MM.1S (cell line): Measurements from ENCODE around the gene FGF12.

ENCODE experiments used
- DNase-seq: peaks from one replicate; pipeline ENCODE4 v3.0.0-alpha.2; 2015
- H2AFZ ChIP-seq: fragments of 300-600 bp; sonication (generic); 2 replicates; pipeline ENCODE4 v1.6.0; 2016; ENCODE audit warnings: antibody characterized with exemption, low read length
- H3F3A ChIP-seq: fragments of 300-600 bp; sonication (generic); 2 replicates; pipeline ENCODE4 v1.6.1; 2016; ENCODE audit warnings: mild to moderate bottlenecking, antibody characterized with exemption, low read length, moderate library complexity, mixed read lengths; ENCODE audit not compliant: insufficient read depth
- H3K27ac ChIP-seq: fragments of 300-600 bp; sonication (generic); 2 replicates; pipeline ENCODE4 v1.5.1; 2016; ENCODE audit warnings: mild to moderate bottlenecking, low read length
- H3K27me3 ChIP-seq: fragments of 300-600 bp; sonication (generic); replicated peaks from 2 replicates; pipeline ENCODE4 v1.6.0; 2016; ENCODE audit warnings: low read length; ENCODE audit not compliant: insufficient read depth
- H3K36me3 ChIP-seq: fragments of 300-600 bp; sonication (generic); replicated peaks from 2 replicates; pipeline ENCODE4 v1.6.1; 2016; ENCODE audit warnings: mild to moderate bottlenecking, low read length, mixed read lengths; ENCODE audit not compliant: insufficient read depth
- H3K4me1 ChIP-seq: fragments of 300-600 bp; sonication (generic); 2 replicates; pipeline ENCODE4 v1.6.1; 2016; ENCODE audit warnings: low read length, mixed read lengths
- H3K4me2 ChIP-seq: fragments of 300-600 bp; sonication (generic); 2 replicates; pipeline ENCODE4 v1.6.0; 2016; ENCODE audit warnings: low read depth, low read length
- H3K4me3 ChIP-seq: fragments of 300-600 bp; sonication (generic); 2 replicates; pipeline ENCODE4 v1.5.1; 2016; ENCODE audit warnings: low read length, mixed read lengths
- H3K79me2 ChIP-seq: fragments of 300-600 bp; sonication (generic); 2 replicates; pipeline ENCODE4 v1.6.1; 2016; ENCODE audit warnings: mixed run types, low read length, mixed read lengths
- H3K9ac ChIP-seq: fragments of 300-600 bp; sonication (generic); 2 replicates; pipeline ENCODE4 v1.6.1; 2016; ENCODE audit warnings: low read length, mixed read lengths
- H3K9me2 ChIP-seq: fragments of 300-600 bp; sonication (generic); replicated peaks from 2 replicates; pipeline ENCODE4 v1.6.1; 2016; ENCODE audit warnings: mild to moderate bottlenecking, low read length, mixed read lengths; ENCODE audit not compliant: insufficient read depth
- H3K9me3 ChIP-seq: fragments of 300-600 bp; sonication (generic); replicated peaks from 2 replicates; pipeline ENCODE4 v1.6.1; 2016; ENCODE audit warnings: mild to moderate bottlenecking, low read length, mixed read lengths; ENCODE audit not compliant: insufficient read depth
- H4K20me1 ChIP-seq: fragments of 300-600 bp; sonication (generic); 2 replicates; pipeline ENCODE4 v1.6.1; 2016; ENCODE audit warnings: mild to moderate bottlenecking, low read length, moderate library complexity, mixed read lengths; ENCODE audit not compliant: insufficient read depth
- CTCF ChIP-seq: fragments of 300-600 bp; sonication (generic); IDR thresholded peaks from 2 replicates; pipeline ENCODE4 v1.5.1; 2016; ENCODE audit warnings: antibody characterized with exemption, low read length, mixed read lengths
- EZH2 ChIP-seq: fragments of 300-600 bp; sonication (generic); optimal IDR thresholded peaks from 2 replicates; pipeline ENCODE3; 2017; ENCODE audit warnings: low read depth, mild to moderate bottlenecking, antibody characterized with exemption, low read length, mixed read lengths
- EZH2phosphoT487 ChIP-seq: fragments of 300-600 bp; sonication (generic); IDR thresholded peaks from 2 replicates; pipeline ENCODE4 v1.6.1; 2018; ENCODE audit warnings: antibody characterized with exemption, low read length

Gene FGF12

GRCh38 chr3:192543163-192543562 lies 184.2 kb downstream of the FGF12 start:
- Histone ChIP-seq H3K36me3 (no peaks in the 10 kb centered on the region), H3K9ac (no peak overlapping the region), H3K4me3 (no peak overlapping the region), H3K9me3 (no peaks in the 10 kb centered on the region), H3K9me2 (no peaks in the 10 kb centered on the region), H3K27me3 (no peaks in the 10 kb centered on the region), H3K4me1 (no peaks in the 10 kb centered on the region), H3K79me2 (no peaks in the 10 kb centered on the region), H3K4me2 (no peak overlapping the region), H3F3A (no peaks in the 10 kb centered on the region), H4K20me1 (no peaks in the 10 kb centered on the region), H2AFZ (no peak overlapping the region), H3K27ac (no peak overlapping the region)
- TF ChIP-seq CTCF (no peak), EZH2phosphoT487 (no peak), EZH2 (no peak)
- no peak for DNase-seq

GRCh38 chr3:192516820-192517219 lies 210.5 kb downstream of the FGF12 start:
- Histone ChIP-seq H3K9me3 (no peaks in the 10 kb centered on the region), H3K4me3 (no peak overlapping the region), H3K4me1 (no peaks in the 10 kb centered on the region), H3K4me2 (no peak overlapping the region), H3F3A (no peaks in the 10 kb centered on the region), H3K9ac (no peak overlapping the region), H3K36me3 (no peaks in the 10 kb centered on the region), H3K9me2 (no peaks in the 10 kb centered on the region), H3K27me3 (no peaks in the 10 kb centered on the region), H3K27ac (no peak overlapping the region), H3K79me2 (no peaks in the 10 kb centered on the region), H4K20me1 (no peaks in the 10 kb centered on the region), H2AFZ (no peak overlapping the region)
- DNase-seq = no peak
- TF ChIP-seq EZH2phosphoT487 (no peak), EZH2 (no peak), CTCF (no peak)

GRCh38 chr3:192515664-192516045 lies 211.7 kb downstream of the FGF12 start:
- no peak for TF ChIP-seq EZH2
- TF ChIP-seq CTCF = no peak
- no peak for TF ChIP-seq EZH2phosphoT487
- H2AFZ ChIP-seq = no peak overlapping the region
- no peaks in the 10 kb centered on the region for H3K27me3 ChIP-seq
- no peaks in the 10 kb centered on the region for H3F3A ChIP-seq
- H3K9ac ChIP-seq = no peak overlapping the region
- H3K36me3 ChIP-seq = no peaks in the 10 kb centered on the region
- no peaks in the 10 kb centered on the region for H3K4me1 ChIP-seq
- DNase-seq = no peak
- no peaks in the 10 kb centered on the region for H3K9me2 ChIP-seq
- H3K27ac ChIP-seq = no peak overlapping the region
- no peaks in the 10 kb centered on the region for H3K9me3 ChIP-seq
- no peaks in the 10 kb centered on the region for H3K79me2 ChIP-seq
- peak overlapping the region; percentile 30; the same call in 1 of the 2 replicates for H3K4me2 ChIP-seq
- H4K20me1 ChIP-seq = no peaks in the 10 kb centered on the region
- no peak overlapping the region for H3K4me3 ChIP-seq
